Lower leg skin (tissue), 4 donors: ENCODE measurements around the gene LPA. TPM values are rescaled to one million over a fixed set of nuclear protein-coding genes. Genes with fewer than 3 reads are reported as not detected.
"Not testable (repeated sequence)": the region's sequence is repeated elsewhere in the genome, so short reads cannot be mapped to it uniquely, and the experiment has no call there.

ENCODE experiments used
- DNase-seq, 2 donors: peaks; one replicate each; pipeline ENCODE4 v3.0.0-alpha.2; 2019; ENCODE audit warnings: low spot score in 2 of 2
- H3K4me3 ChIP-seq: fragments of 200-600 bp; sonication (generic); 2 replicates; pipeline ENCODE4 v1.5.1; 2017; ENCODE audit warnings: mild to moderate bottlenecking, low read depth; ENCODE audit not compliant: poor library complexity, severe bottlenecking
- POLR2A ChIP-seq, 2 donors: fragments of 450-650 bp; IDR thresholded peaks; one replicate each; pipeline ENCODE4 v1.6.1; 2016 to 2017; ENCODE audit warnings: antibody characterized with exemption in 2 of 2, mild to moderate bottlenecking in 1 of 2, moderate library complexity in 1 of 2
- WGBS, 2 donors: methylation state at CpG; one replicate each; pipeline ENCODE4 v1.1.5; 2018; 5-methylcytosine and 5-hydroxymethylcytosine counted together
- intact Hi-C: fragments of 100-400 bp; cut with DNase I; formaldehyde crosslinking; loops from one replicate; pipeline ENCODE4 v1.15.0; 2023; ENCODE audit warnings: low total_unique reads
- total RNA-seq, 4 donors: library from RNA; depleted of rRNA; stranded (reverse); fragments of >200 nt; gene quantifications; one replicate each; pipeline ENCODE4 v1.1.0, GENCODE V29; 2016
- TF ChIP-seq, protein P1 (sequence below), 3 donors: fragments of 450-650 bp; IDR thresholded peaks; one replicate each; pipeline ENCODE4 v1.5.1; 2016; ENCODE audit warnings: antibody characterized with exemption in 3 of 3, mild to moderate bottlenecking in 3 of 3, moderate library complexity in 2 of 3

Gene LPA
- total RNA-seq, 4 donors from 2014 or later, result not detected

DNA sequence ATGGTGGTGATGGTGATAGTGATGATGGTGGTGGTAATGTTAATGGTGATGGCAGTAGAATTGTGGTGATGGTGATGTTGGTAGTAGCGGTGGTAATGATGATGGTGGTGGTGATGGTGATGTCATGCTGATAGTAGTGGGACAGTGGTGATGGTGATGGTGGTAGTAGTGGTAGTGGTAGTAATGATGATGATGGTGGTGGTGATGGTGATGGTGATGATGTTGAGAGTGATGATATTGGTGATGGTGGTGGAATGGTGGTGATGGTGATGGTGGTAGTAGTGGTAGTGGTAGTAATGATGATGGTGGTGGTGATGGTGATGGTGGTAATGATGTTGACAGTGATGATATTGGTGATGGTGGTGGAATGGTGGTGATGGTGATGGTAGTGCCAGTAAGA lies 128.8 kb downstream of the LPA start:
- no peak overlapping the region for H3K4me3 ChIP-seq
- WGBS, 2 donors, result 97 to 100% methylated on average over 1 of the region's 1 CpG
- DNase-seq, result no peak
- TF ChIP-seq POLR2A (IDR thresholded peaks at IDR 0.05), result no peak
- TF ChIP-seq, protein P1, sequence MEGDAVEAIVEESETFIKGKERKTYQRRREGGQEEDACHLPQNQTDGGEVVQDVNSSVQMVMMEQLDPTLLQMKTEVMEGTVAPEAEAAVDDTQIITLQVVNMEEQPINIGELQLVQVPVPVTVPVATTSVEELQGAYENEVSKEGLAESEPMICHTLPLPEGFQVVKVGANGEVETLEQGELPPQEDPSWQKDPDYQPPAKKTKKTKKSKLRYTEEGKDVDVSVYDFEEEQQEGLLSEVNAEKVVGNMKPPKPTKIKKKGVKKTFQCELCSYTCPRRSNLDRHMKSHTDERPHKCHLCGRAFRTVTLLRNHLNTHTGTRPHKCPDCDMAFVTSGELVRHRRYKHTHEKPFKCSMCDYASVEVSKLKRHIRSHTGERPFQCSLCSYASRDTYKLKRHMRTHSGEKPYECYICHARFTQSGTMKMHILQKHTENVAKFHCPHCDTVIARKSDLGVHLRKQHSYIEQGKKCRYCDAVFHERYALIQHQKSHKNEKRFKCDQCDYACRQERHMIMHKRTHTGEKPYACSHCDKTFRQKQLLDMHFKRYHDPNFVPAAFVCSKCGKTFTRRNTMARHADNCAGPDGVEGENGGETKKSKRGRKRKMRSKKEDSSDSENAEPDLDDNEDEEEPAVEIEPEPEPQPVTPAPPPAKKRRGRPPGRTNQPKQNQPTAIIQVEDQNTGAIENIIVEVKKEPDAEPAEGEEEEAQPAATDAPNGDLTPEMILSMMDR (IDR thresholded peaks at IDR 0.05), result no peak
- intact Hi-C loops, result loop anchor here (1.0 kb wide), 1 partner anchor 79 kb away; no protein-coding TSS in a partner anchor

DNA sequence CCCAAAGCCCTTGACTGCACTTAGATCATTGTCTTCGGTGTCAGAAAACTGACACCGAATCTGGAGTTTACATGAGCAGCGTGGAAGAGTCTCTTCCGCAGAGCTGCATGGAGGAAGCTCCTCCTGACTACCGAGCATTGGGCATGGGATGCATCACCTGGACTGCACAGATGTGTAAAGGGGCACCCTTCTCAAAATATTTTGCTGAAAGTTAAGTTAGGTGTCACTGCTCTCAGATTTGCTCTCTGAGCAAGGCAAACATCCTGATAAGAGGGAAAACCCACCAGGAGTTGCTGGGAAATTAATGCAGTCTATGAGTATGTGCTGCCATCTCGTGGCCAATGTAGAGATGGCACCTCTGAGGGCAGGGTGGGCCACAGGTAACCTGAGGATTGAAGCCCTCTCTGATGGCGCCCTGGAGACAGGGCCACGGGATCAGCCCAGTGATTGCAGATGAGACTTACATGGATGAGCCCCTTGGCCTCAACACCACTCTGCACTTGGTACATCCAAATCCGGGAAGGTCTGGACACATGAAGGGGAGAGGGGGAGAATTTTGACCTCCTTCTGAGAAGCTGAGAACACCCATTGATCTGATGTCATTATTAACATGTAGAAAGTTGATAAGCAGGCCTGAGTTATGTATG lies 129.9 kb downstream of the LPA start:
- DNase-seq, result peak; percentile 30 to 91
- TF ChIP-seq, protein P1 (IDR thresholded peaks at IDR 0.05), result peak in 1 of 3 donors; percentile 40
- no peak for TF ChIP-seq POLR2A (IDR thresholded peaks at IDR 0.05)
- intact Hi-C loops, result no loop called here
- H3K4me3 ChIP-seq, result no peak overlapping the region
- 13 to 14% methylated on average over 9 of the region's 9 CpGs for WGBS, 2 donors

DNA sequence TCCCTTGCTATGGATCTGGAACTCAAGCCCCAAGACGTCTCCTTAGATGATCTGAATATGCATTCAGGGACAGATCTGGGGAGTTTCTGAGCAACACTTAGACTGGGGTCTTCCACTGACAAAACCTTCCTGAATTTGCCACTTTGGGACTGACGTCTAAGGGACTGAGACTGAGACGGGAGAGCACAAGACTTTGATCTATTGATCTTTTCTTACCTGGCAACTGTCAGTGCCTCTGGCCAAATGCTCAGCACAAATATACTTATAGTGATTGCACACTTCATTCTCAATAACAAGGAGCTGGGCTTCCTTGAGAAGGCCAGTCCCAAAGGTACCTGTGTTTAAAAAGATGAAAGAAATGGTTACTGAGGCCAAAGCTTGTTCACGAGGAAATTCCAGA lies 131.8 kb downstream of the LPA start:
- no peak overlapping the region for H3K4me3 ChIP-seq
- intact Hi-C loops, result no loop called here
- peak in 1 of 2 donors; percentile 21 for DNase-seq
- no peak for TF ChIP-seq POLR2A (IDR thresholded peaks at IDR 0.05)
- TF ChIP-seq, protein P1 (IDR thresholded peaks at IDR 0.05), result no peak
- 67 to 69% methylated on average over 4 of the region's 4 CpGs for WGBS, 2 donors

DNA sequence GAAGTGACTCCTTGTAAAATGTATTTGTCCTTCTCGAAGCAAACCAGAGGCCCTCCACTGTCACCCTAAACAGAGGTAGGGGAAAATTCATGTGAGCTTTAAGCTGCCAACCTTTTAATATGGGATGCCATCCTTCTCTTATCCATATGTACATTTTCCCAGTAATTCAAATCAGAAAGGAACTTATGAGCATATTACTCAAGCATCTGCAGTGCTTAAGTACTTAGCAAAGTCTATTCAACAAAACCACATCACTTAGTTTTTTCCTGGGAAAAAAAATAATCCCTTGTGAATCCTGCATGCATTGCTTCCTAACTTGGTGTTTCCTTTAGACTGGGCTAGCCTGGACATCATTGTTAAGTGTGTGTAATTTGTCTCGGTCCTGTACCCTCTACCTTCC lies 132.2 kb downstream of the LPA start:
- 84% methylated on average over 2 of the region's 2 CpGs for WGBS, 2 donors
- no peak overlapping the region for H3K4me3 ChIP-seq
- no peak for TF ChIP-seq POLR2A (IDR thresholded peaks at IDR 0.05)
- TF ChIP-seq, protein P1 (IDR thresholded peaks at IDR 0.05), result no peak
- no peak for DNase-seq
- intact Hi-C loops, result no loop called here

DNA sequence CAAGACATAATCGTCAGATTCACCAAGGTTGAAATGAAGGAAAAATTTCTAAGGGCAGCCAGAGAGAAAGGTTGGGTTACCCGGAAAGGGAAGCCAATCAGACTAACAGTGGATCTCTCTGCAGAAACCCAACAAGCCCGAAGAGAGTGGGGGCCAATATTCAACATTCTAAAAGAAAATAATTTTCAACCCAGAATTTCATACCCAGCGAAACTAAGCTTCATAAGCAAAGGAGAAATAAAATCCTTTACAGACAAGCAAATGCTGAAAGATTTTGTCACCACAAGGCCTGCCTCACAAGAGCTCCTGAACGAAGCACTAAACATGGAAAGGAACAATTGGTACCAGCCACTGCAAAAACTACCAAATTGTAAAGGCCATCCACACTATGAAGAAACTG lies 134.6 kb downstream of the LPA start:
- WGBS, 2 donors, result 92 to 95% methylated on average over 5 of the region's 5 CpGs
- H3K4me3 ChIP-seq, DNase-seq, intact Hi-C loops: not testable (repeated sequence)

DNA sequence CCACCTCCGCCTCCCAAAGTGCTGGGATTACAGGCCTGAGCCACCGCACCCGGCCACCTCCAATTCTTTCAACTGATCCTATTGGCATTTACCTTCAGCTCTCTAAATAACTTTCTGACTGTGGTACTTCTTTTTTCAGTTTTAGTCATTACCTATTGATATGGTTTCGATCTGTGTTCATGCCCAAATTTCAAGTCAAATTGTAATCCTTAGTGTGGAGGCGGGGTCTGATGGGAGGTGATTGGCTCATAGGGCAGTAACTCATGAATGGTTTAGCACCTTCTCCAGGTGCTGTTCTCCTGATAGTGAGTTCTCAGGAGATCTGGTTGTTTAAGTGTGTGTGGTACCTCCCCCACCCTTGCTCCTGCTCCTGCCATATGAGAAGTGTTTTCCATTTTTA lies 140.9 kb downstream of the LPA start:
- TF ChIP-seq, protein P1 (IDR thresholded peaks at IDR 0.05), result no peak
- TF ChIP-seq POLR2A (IDR thresholded peaks at IDR 0.05), result no peak
- intact Hi-C loops, result no loop called here
- whole genome bisulfite sequencing, 2 donors, result 95 to 96% methylated on average over 5 of the region's 5 CpGs

More for the DNA sequence above, 140.9 kb downstream of the LPA start:
- DNase-seq, result no peak
- H3K4me3 ChIP-seq, result no peak overlapping the region
